Neural cell (in vitro differentiated cells): ENCODE data around the gene ST6GALNAC4. TPM values are rescaled to one million over a fixed set of nuclear protein-coding genes. Genes with fewer than 3 reads are reported as not detected.

Experiments
- H2AFZ ChIP-seq: fragments of 200-600, 300-800 bp; sonication (generic), shearing (Covaris generic); 2 replicates; pipeline ENCODE4 v1.6.0; 2014; ENCODE audit warnings: low read depth, mild to moderate bottlenecking, antibody characterized with exemption, low read length, moderate library complexity
- H3F3A ChIP-seq: fragments of 200-600 bp; shearing (Covaris generic); 2 replicates; pipeline ENCODE4 v1.6.1; 2016; ENCODE audit warnings: mild to moderate bottlenecking, moderate library complexity, mixed read lengths, antibody characterized with exemption, low read length; ENCODE audit not compliant: insufficient read depth, poor library complexity, severe bottlenecking
- H3K27ac ChIP-seq: fragments of 200-600, 300-800 bp; sonication (generic), shearing (Covaris generic); 2 replicates; pipeline ENCODE4 v1.5.1; 2014; ENCODE audit warnings: mild to moderate bottlenecking, low read length, moderate library complexity
- H3K27me3 ChIP-seq: fragments of 300-800, 200-600 bp; sonication (generic), shearing (Covaris generic); 2 replicates; pipeline ENCODE4 v1.6.0; 2014; ENCODE audit warnings: mild to moderate bottlenecking, low read depth, low read length, moderate library complexity; ENCODE audit not compliant: insufficient read depth
- H3K36me3 ChIP-seq: fragments of 300-800, 200-600 bp; sonication (generic), shearing (Covaris generic); 2 replicates; pipeline ENCODE4 v1.5.1; 2014; ENCODE audit warnings: mild to moderate bottlenecking, antibody characterized with exemption, low read length, moderate library complexity; ENCODE audit not compliant: insufficient read depth
- H3K4me2 ChIP-seq: fragments of 300-800, 200-600 bp; sonication (generic), shearing (Covaris generic); 2 replicates; pipeline ENCODE4 v1.6.0; 2014; ENCODE audit warnings: mild to moderate bottlenecking, low read length
- H3K4me3 ChIP-seq: fragments of 300-800, 200-600 bp; sonication (generic), shearing (Covaris generic); 2 replicates; pipeline ENCODE4 v1.5.1; 2014; ENCODE audit warnings: mild to moderate bottlenecking, low read length, moderate library complexity
- H3K79me2 ChIP-seq: fragments of 200-600 bp; shearing (Covaris generic); replicated peaks from 2 replicates; pipeline ENCODE4 v1.6.0; 2014; ENCODE audit warnings: mild to moderate bottlenecking, low read length, moderate library complexity; ENCODE audit not compliant: insufficient read depth
- H3K9ac ChIP-seq: fragments of 300-800, 200-600 bp; sonication (generic), shearing (Covaris generic); 2 replicates; pipeline ENCODE4 v1.6.1; 2016; ENCODE audit warnings: mild to moderate bottlenecking, low read length, mixed read lengths
- H3K9me2 ChIP-seq: fragments of 200-600 bp; shearing (Covaris generic); 2 replicates; pipeline ENCODE4 v1.6.1; 2016; ENCODE audit warnings: mild to moderate bottlenecking, low read length, mixed read lengths; ENCODE audit not compliant: insufficient read depth
- H3K9me3 ChIP-seq: fragments of 200-600, 300-800 bp; sonication (generic), shearing (Covaris generic); 2 replicates; pipeline ENCODE4 v1.6.1; 2016; ENCODE audit warnings: mild to moderate bottlenecking, mixed run types, low read length, moderate library complexity, mixed read lengths
- H4K20me1 ChIP-seq: fragments of 200-600 bp; shearing (Covaris generic); 2 replicates; pipeline ENCODE4 v1.6.1; 2016; ENCODE audit warnings: mild to moderate bottlenecking, mixed run types; ENCODE audit not compliant: insufficient read depth
- EP300 ChIP-seq: fragments of 450-650 bp; conservative IDR thresholded peaks from 2 replicates; pipeline ENCODE4 v1.6.1; 2014; ENCODE audit warnings: antibody characterized with exemption, mild to moderate bottlenecking, moderate library complexity; ENCODE audit not compliant: poor library complexity, severe bottlenecking
- EZH2 ChIP-seq: fragments of 200-600, 300-800 bp; shearing (Covaris generic), sonication (generic); IDR thresholded peaks from 2 replicates; pipeline ENCODE4 v1.6.1; 2014; ENCODE audit warnings: antibody characterized with exemption, low read length, borderline replicate concordance, mild to moderate bottlenecking; ENCODE audit not compliant: insufficient read depth, poor library complexity, severe bottlenecking
- MXI1 ChIP-seq: fragments of 450-650 bp; conservative IDR thresholded peaks from 2 replicates; pipeline ENCODE4 v1.6.1; 2014; ENCODE audit warnings: antibody characterized with exemption, mild to moderate bottlenecking; ENCODE audit not compliant: poor library complexity, severe bottlenecking
- POLR2AphosphoS5 ChIP-seq: IDR thresholded peaks from 2 replicates; pipeline ENCODE4 v1.6.1; 2012
- RAD21 ChIP-seq: fragments of 450-650 bp; conservative IDR thresholded peaks from 2 replicates; pipeline ENCODE4 v1.6.1; 2014; ENCODE audit warnings: antibody characterized with exemption, mild to moderate bottlenecking, moderate library complexity
- SMC3 ChIP-seq: fragments of 450-650 bp; conservative IDR thresholded peaks from 2 replicates; pipeline ENCODE4 v1.6.1; 2014; ENCODE audit warnings: antibody characterized with exemption, mild to moderate bottlenecking, moderate library complexity; ENCODE audit not compliant: poor library complexity
- TAF1 ChIP-seq: IDR thresholded peaks from 2 replicates; pipeline ENCODE4 v1.6.1; 2012; ENCODE audit warnings: low read depth
- polyA plus RNA-seq: library from polyadenylated mRNA; depleted of rRNA; stranded (reverse); fragments of >200 nt; gene quantifications from 2 replicates; pipeline ENCODE4 v1.2.3, GENCODE V29; 2014
- TF ChIP-seq, protein P1 (sequence below): IDR thresholded peaks from 2 replicates; pipeline ENCODE4 v1.6.1; 2012; ENCODE audit warnings: borderline replicate concordance
- TF ChIP-seq, protein P2 (sequence below): fragments of 450-650 bp; IDR thresholded peaks from 2 replicates; pipeline ENCODE4 v1.5.1; 2014; ENCODE audit warnings: antibody characterized with exemption, mild to moderate bottlenecking, moderate library complexity; ENCODE audit not compliant: poor library complexity, severe bottlenecking

ST6GALNAC4 gene
- polyA plus RNA-seq, 1 donor from 2014 or later, result 5.9 TPM

DNA sequence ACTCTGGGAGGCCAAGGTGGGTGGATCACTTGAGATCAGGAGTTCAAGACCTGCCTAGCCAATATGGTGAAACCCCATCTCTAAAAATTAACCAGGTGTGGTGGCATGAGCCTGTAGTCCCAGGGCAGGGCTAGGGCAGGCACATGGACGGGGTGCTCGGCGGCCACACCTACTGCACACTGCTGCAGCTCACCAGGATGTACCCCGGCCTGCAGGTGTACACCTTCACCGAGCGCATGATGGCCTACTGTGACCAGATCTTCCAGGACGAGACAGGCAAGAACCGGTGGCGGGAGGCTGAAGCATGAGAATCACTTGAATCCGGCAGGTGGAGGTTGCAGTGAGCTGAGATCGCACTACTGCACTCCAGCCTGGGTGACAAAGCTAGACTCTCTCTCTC lies 3.2 kb downstream of the ST6GALNAC4 start (continued):
- TF ChIP-seq MXI1, result no peak

DNA sequence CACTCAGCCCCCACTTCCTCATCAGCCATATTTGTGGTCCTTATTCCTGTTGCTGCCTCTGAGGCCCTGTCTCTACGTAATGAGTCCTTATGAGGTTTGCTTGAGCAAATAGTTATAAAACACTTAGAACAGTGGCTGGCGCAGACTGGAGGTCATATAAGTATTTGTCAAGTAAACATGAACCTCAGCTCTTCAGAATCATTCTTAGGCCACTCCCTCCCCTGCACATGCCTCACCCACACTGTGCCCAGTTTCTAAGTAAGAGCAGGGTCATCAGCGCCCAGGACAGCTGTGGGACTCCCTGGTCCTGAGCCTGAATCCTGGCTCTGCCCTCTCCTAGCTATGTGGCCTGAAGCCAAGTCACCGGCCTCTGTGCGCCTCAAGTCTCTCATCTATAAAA lies 4.0 kb downstream of the ST6GALNAC4 start:
- Histone ChIP-seq H3K4me2 (no peak overlapping the region), H3K27me3 (no peaks in the 10 kb centered on the region), H3K4me3 (no peak overlapping the region), H3K36me3 (no peaks in the 10 kb centered on the region), H3K9me3 (no peaks in the 10 kb centered on the region), H3K79me2 (no peaks in the 10 kb centered on the region), H3F3A (no peaks in the 10 kb centered on the region), H4K20me1 (no peaks in the 10 kb centered on the region), H2AFZ (no peak overlapping the region), H3K27ac (no peak overlapping the region), H3K9me2 (no peaks in the 10 kb centered on the region), H3K9ac (no peak overlapping the region)
- TF ChIP-seq, protein P1, sequence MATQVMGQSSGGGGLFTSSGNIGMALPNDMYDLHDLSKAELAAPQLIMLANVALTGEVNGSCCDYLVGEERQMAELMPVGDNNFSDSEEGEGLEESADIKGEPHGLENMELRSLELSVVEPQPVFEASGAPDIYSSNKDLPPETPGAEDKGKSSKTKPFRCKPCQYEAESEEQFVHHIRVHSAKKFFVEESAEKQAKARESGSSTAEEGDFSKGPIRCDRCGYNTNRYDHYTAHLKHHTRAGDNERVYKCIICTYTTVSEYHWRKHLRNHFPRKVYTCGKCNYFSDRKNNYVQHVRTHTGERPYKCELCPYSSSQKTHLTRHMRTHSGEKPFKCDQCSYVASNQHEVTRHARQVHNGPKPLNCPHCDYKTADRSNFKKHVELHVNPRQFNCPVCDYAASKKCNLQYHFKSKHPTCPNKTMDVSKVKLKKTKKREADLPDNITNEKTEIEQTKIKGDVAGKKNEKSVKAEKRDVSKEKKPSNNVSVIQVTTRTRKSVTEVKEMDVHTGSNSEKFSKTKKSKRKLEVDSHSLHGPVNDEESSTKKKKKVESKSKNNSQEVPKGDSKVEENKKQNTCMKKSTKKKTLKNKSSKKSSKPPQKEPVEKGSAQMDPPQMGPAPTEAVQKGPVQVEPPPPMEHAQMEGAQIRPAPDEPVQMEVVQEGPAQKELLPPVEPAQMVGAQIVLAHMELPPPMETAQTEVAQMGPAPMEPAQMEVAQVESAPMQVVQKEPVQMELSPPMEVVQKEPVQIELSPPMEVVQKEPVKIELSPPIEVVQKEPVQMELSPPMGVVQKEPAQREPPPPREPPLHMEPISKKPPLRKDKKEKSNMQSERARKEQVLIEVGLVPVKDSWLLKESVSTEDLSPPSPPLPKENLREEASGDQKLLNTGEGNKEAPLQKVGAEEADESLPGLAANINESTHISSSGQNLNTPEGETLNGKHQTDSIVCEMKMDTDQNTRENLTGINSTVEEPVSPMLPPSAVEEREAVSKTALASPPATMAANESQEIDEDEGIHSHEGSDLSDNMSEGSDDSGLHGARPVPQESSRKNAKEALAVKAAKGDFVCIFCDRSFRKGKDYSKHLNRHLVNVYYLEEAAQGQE, result no peak
- TF ChIP-seq SMC3, result no peak
- no peak for TF ChIP-seq MXI1

DNA sequence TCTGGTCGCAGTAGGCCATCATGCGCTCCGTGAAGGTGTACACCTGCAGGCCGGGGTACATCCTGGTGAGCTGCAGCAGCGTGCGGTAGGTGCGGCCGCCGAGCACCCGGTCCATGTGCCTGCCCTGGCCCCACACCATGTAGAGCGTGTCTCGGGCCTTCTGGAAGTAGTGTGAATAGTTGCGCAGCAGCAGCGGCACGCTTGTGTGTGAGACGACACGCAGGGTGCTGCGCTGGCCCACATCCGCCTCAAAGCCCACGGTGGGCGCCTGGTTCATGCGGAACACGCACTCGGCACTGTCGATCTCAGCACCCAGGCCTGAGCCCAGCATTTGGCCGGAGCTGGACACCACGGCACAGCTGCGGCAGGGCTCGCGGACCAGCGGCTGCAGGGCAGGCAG lies 4.5 kb downstream of the ST6GALNAC4 start:
- Histone ChIP-seq H3F3A (no peaks in the 10 kb centered on the region), H4K20me1 (no peaks in the 10 kb centered on the region), H3K4me2 (no peak overlapping the region), H3K27ac (no peak overlapping the region), H3K9me3 (no peaks in the 10 kb centered on the region), H3K9me2 (no peaks in the 10 kb centered on the region), H3K27me3 (no peaks in the 10 kb centered on the region), H2AFZ (no peak overlapping the region), H3K36me3 (no peaks in the 10 kb centered on the region), H3K4me3 (no peak overlapping the region), H3K79me2 (no peaks in the 10 kb centered on the region), H3K9ac (no peak overlapping the region)
- no peak for TF ChIP-seq EZH2
- no peak for TF ChIP-seq SMC3
- TF ChIP-seq MXI1, result no peak
- TF ChIP-seq TAF1, result no peak
- TF ChIP-seq EP300, result no peak
- TF ChIP-seq POLR2AphosphoS5, result no peak
- TF ChIP-seq RAD21, result no peak
- TF ChIP-seq, protein P2, sequence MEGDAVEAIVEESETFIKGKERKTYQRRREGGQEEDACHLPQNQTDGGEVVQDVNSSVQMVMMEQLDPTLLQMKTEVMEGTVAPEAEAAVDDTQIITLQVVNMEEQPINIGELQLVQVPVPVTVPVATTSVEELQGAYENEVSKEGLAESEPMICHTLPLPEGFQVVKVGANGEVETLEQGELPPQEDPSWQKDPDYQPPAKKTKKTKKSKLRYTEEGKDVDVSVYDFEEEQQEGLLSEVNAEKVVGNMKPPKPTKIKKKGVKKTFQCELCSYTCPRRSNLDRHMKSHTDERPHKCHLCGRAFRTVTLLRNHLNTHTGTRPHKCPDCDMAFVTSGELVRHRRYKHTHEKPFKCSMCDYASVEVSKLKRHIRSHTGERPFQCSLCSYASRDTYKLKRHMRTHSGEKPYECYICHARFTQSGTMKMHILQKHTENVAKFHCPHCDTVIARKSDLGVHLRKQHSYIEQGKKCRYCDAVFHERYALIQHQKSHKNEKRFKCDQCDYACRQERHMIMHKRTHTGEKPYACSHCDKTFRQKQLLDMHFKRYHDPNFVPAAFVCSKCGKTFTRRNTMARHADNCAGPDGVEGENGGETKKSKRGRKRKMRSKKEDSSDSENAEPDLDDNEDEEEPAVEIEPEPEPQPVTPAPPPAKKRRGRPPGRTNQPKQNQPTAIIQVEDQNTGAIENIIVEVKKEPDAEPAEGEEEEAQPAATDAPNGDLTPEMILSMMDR, result no peak
- TF ChIP-seq, protein P1, result no peak
